Activated CD4-positive, alpha-beta memory T cell treated with anti-CD3 and anti-CD28 coated beads for 36 hours (primary cell): ENCODE data around the gene KIRREL3. TPM values are rescaled to one million over a fixed set of nuclear protein-coding genes. Genes with fewer than 3 reads are reported as not detected.

Source experiments
- CTCF ChIA-PET: fragments of 350-600 bp; sonication (Branson Sonifier 250); formaldehyde crosslinking; loops from one replicate; lab custom pipeline; 2021; ENCODE audit warnings: antibody characterized with exemption, inconsistent platforms; lab: Charles Lee
- POLR2A ChIA-PET: fragments of 350-600 bp; sonication (Branson Sonifier 250); formaldehyde crosslinking; loops from one replicate; lab custom pipeline; 2021; ENCODE audit warnings: antibody characterized with exemption; lab: Charles Lee
- DNase-seq: peaks from one replicate; pipeline ENCODE4 v3.0.0-alpha.2; 2020
- H3K27ac Mint-ChIP-seq: one replicate; pipeline ENCODE4 v1.8.0; 2021; ENCODE audit warnings: mixed read lengths
- H3K27me3 Mint-ChIP-seq: one replicate; pipeline ENCODE4 v1.8.0; 2021; ENCODE audit warnings: mixed read lengths
- H3K36me3 Mint-ChIP-seq: one replicate; pipeline ENCODE4 v1.8.0; 2021; ENCODE audit warnings: mixed read lengths
- H3K4me1 Mint-ChIP-seq: one replicate; pipeline ENCODE4 v1.8.0; 2021; ENCODE audit warnings: low read depth, mixed read lengths
- H3K4me3 Mint-ChIP-seq: one replicate; pipeline ENCODE4 v1.8.0; 2021; ENCODE audit warnings: mild to moderate bottlenecking, mixed read lengths
- H3K9me3 Mint-ChIP-seq: one replicate; pipeline ENCODE4 v1.8.0; 2021; ENCODE audit warnings: mixed read lengths
- intact Hi-C: fragments of 100-400 bp; cut with micrococcal nuclease; formaldehyde crosslinking; loops from one replicate; pipeline ENCODE4 v1.15.1; 2023
- total RNA-seq, 2 experiments: library from RNA; stranded (reverse); gene quantifications; one replicate each; pipeline ENCODE4 v1.2.3, GENCODE V29; 2021

KIRREL3 gene
- total RNA-seq, 2 experiments from 2014 or later: not detected

- intact Hi-C loops: no loop called here
- Mint-ChIP-seq H3K27ac (no peak overlapping the region), H3K4me1 (no peaks in the 10 kb centered on the region), H3K9me3 (no peaks in the 10 kb centered on the region), H3K36me3 (no peaks in the 10 kb centered on the region), H3K4me3 (no peak overlapping the region), H3K27me3 (no peaks in the 10 kb centered on the region)
- ChIA-PET POLR2A (no interaction called here), CTCF (no interaction called here)
- no peak for DNase-seq
Observed at GRCh38 chr11:126591966-126592489, 408.5 kb downstream of the KIRREL3 start.

- no peaks in the 10 kb centered on the region for H3K36me3 Mint-ChIP-seq
- no peaks in the 10 kb centered on the region for H3K27me3 Mint-ChIP-seq
- no peak overlapping the region for H3K4me3 Mint-ChIP-seq
- ChIA-PET CTCF (no interaction called here), POLR2A (no interaction called here)
- DNase-seq: no peak
- H3K4me1 Mint-ChIP-seq: no peaks in the 10 kb centered on the region
- H3K27ac Mint-ChIP-seq: no peak overlapping the region
- no peaks in the 10 kb centered on the region for H3K9me3 Mint-ChIP-seq
- intact Hi-C loops: no loop called here
Observed at GRCh38 chr11:126589492-126589803, 411.1 kb downstream of the KIRREL3 start.

DNA sequence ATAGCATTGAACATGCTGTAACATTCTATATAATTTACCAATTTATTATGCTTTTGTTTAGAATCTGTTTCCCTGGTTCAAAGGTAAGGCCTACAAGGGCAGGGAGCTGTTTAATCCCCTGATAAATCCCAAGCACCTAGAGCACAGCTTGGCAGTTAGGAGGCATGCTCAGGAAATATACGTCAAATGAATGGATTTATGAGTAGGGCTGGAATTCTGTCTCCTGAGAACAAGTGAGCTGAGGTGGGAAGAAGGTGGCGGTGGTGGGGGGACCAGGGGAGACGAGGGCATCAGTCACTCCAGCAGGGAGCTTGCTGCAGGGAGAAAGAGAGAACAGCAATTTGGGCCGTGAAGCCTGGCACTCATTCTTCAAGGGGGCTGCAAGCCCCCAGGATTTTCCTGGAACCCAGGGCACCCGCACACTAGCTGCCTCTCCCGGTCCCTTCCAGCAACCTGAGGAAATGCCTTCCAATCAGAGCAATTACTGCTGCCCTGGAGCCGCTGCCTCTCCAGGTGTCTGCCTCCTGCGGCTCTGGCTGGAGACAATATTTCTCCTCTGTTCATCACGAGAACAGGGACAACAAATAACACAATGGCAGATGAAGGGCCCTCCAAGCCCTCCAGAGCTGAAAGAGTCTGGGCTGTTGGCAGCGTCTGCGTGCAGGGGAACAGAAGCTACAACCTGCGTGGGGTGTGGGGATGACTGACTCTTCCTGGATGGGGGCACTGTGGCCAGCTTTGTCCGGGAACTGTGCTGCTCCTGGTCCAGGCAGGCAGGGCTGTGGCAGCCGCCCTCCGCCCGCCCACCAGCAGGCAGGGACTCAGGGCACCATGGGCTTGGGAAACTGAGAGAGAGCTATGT, 411.7 kb downstream of the KIRREL3 start:
- ChIA-PET POLR2A (no interaction called here), CTCF (no interaction called here)
- Mint-ChIP-seq H3K4me3 (no peak overlapping the region), H3K36me3 (no peaks in the 10 kb centered on the region), H3K9me3 (no peaks in the 10 kb centered on the region), H3K4me1 (no peaks in the 10 kb centered on the region), H3K27ac (no peak overlapping the region), H3K27me3 (no peaks in the 10 kb centered on the region)
- intact Hi-C loops: no loop called here
- no peak for DNase-seq

GRCh38 chr11:126587541-126587940, 413.0 kb downstream of the KIRREL3 start:
- ChIA-PET CTCF (no interaction called here), POLR2A (no interaction called here)
- H3K27ac Mint-ChIP-seq: no peak overlapping the region
- no peak overlapping the region for H3K4me3 Mint-ChIP-seq
- H3K9me3 Mint-ChIP-seq: no peaks in the 10 kb centered on the region
- H3K36me3 Mint-ChIP-seq: no peaks in the 10 kb centered on the region
- no peak for DNase-seq
- intact Hi-C loops: no loop called here
- no peaks in the 10 kb centered on the region for H3K27me3 Mint-ChIP-seq
- H3K4me1 Mint-ChIP-seq: no peaks in the 10 kb centered on the region

DNA sequence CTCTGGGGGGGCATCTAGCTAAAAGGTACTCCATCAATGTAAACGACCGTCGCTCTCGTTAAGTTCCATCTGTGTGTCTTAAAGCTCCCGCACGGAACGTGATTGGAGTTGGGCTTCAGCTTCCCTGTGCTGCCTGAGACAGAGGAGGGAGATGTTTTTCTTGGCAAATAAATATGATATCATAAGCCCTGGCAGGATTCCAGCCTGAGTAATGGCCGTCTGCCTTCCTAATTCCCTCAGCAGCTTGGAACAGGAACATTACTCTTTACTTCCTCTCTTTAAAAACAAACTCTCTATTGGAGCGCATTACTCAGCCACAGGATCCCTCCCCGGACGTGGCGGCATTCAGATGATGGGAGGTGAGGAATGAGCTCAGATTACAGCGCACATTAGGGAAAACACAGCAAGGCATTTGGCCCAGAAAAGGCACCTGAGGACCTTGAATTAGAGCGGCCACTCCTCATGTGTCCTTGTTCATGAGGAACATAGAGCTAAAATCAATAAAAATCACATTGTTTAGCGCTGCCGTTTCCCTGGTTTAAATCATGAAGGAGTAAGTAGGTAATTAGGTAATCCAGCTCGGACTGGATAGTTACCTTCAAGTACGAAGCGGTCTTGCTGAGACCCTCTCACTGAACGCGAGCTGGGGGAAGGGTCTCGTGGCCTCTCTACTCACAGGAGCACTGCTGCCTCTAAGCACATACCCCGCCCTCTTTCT, 414.6 kb downstream of the KIRREL3 start:
- Mint-ChIP-seq H3K4me3 (no peak overlapping the region), H3K27me3 (no peaks in the 10 kb centered on the region), H3K9me3 (no peaks in the 10 kb centered on the region), H3K36me3 (no peaks in the 10 kb centered on the region), H3K27ac (no peak overlapping the region), H3K4me1 (no peaks in the 10 kb centered on the region)
- POLR2A ChIA-PET: no interaction called here
- DNase-seq: no peak
- CTCF ChIA-PET: no interaction called here
- intact Hi-C loops: no loop called here

- H3K4me3 Mint-ChIP-seq: no peak overlapping the region
- H3K9me3 Mint-ChIP-seq: no peaks in the 10 kb centered on the region
- H3K4me1 Mint-ChIP-seq: no peaks in the 10 kb centered on the region
- H3K36me3 Mint-ChIP-seq: no peaks in the 10 kb centered on the region
- POLR2A ChIA-PET: no interaction called here
- no peak for DNase-seq
- CTCF ChIA-PET: no interaction called here
- no peaks in the 10 kb centered on the region for H3K27me3 Mint-ChIP-seq
- intact Hi-C loops: no loop called here
- no peak overlapping the region for H3K27ac Mint-ChIP-seq
Observed at GRCh38 chr11:126585388-126585773, 415.2 kb downstream of the KIRREL3 start.

- Mint-ChIP-seq H3K27ac (no peak overlapping the region), H3K36me3 (no peaks in the 10 kb centered on the region), H3K27me3 (no peaks in the 10 kb centered on the region), H3K9me3 (no peaks in the 10 kb centered on the region), H3K4me1 (no peaks in the 10 kb centered on the region), H3K4me3 (no peak overlapping the region)
- POLR2A ChIA-PET: no interaction called here
- intact Hi-C loops: no loop called here
- CTCF ChIA-PET: no interaction called here
- DNase-seq: no peak
Observed at GRCh38 chr11:126583594-126584427, 416.8 kb downstream of the KIRREL3 start.

DNA sequence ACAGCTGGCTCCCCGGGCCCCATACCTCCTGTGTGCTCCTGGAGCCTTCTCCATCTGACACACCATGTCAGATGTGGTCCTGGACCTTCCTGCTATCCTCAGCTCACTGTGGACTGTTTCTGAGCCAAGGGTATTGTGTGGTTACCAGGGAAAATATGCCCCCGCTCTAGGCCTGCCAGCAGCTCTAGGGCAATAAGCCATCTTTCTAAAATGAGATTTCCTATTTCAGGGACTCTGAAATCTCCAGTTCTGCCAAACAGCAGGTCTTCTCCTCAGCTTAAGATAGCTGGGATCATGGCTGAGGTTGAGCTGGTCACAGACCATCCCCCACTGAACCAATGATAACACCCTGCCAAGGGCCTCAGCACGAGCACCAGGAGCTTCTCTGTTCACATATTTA, 417.5 kb downstream of the KIRREL3 start:
- Mint-ChIP-seq H3K4me3 (no peak overlapping the region), H3K9me3 (no peaks in the 10 kb centered on the region), H3K27ac (no peak overlapping the region), H3K27me3 (no peaks in the 10 kb centered on the region), H3K36me3 (no peaks in the 10 kb centered on the region), H3K4me1 (no peaks in the 10 kb centered on the region)
- no peak for DNase-seq
- intact Hi-C loops: no loop called here
- POLR2A ChIA-PET: no interaction called here
- CTCF ChIA-PET: no interaction called here

GRCh38 chr11:126581871-126582648, 418.5 kb downstream of the KIRREL3 start:
- no peaks in the 10 kb centered on the region for H3K9me3 Mint-ChIP-seq
- POLR2A ChIA-PET: no interaction called here
- H3K4me1 Mint-ChIP-seq: no peaks in the 10 kb centered on the region
- H3K4me3 Mint-ChIP-seq: no peak overlapping the region
- CTCF ChIA-PET: no interaction called here
- no peaks in the 10 kb centered on the region for H3K27me3 Mint-ChIP-seq
- no peak overlapping the region for H3K27ac Mint-ChIP-seq
- intact Hi-C loops: no loop called here
- DNase-seq: no peak
- H3K36me3 Mint-ChIP-seq: no peaks in the 10 kb centered on the region

- H3K4me3 Mint-ChIP-seq: no peak overlapping the region
- H3K27ac Mint-ChIP-seq: no peak overlapping the region
- H3K27me3 Mint-ChIP-seq: no peaks in the 10 kb centered on the region
- H3K9me3 Mint-ChIP-seq: no peaks in the 10 kb centered on the region
- intact Hi-C loops: no loop called here
- no peaks in the 10 kb centered on the region for H3K4me1 Mint-ChIP-seq
- CTCF ChIA-PET: no interaction called here
- no peaks in the 10 kb centered on the region for H3K36me3 Mint-ChIP-seq
- POLR2A ChIA-PET: no interaction called here
- DNase-seq: no peak
Observed at GRCh38 chr11:126578426-126578825, 422.1 kb downstream of the KIRREL3 start.

- no peak overlapping the region for H3K27ac Mint-ChIP-seq
- ChIA-PET CTCF (no interaction called here), POLR2A (no interaction called here)
- intact Hi-C loops: no loop called here
- H3K4me1 Mint-ChIP-seq: no peaks in the 10 kb centered on the region
- DNase-seq: no peak
- no peaks in the 10 kb centered on the region for H3K9me3 Mint-ChIP-seq
- H3K4me3 Mint-ChIP-seq: no peak overlapping the region
- H3K27me3 Mint-ChIP-seq: no peaks in the 10 kb centered on the region
- no peaks in the 10 kb centered on the region for H3K36me3 Mint-ChIP-seq
Observed at GRCh38 chr11:126578021-126578420, 422.5 kb downstream of the KIRREL3 start.

DNA sequence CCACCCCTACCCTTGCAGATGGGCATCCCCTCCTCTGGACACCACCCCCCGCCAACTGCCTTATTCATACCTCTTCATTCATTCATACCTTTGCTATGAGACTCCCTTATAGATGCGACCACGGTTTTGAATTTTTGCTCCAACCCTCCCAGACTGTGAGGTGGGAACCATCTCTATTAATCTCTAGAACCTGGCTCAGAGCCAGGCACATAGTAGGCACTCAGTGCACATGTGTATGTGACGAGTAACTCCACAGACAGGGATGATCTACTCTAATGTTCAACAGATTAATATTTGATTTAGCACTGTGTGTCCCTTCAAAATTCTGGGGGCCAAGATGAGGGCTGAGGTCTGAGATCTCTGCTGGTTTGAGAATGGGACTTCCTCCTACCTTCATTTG, 424.7 kb downstream of the KIRREL3 start:
- Mint-ChIP-seq H3K36me3 (no peaks in the 10 kb centered on the region), H3K27me3 (no peaks in the 10 kb centered on the region), H3K4me1 (no peaks in the 10 kb centered on the region), H3K9me3 (no peaks in the 10 kb centered on the region), H3K27ac (no peak overlapping the region), H3K4me3 (no peak overlapping the region)
- CTCF ChIA-PET: no interaction called here
- intact Hi-C loops: no loop called here
- no peak for DNase-seq
- POLR2A ChIA-PET: no interaction called here
